HG03196 (cell line): ENCODE results near the gene KCNN3.
A peak's percentile ranks its signal among the peaks of the same experiment; 100 is the strongest.

Experiments
- ATAC-seq: cut with Tn5 transposase; IDR thresholded peaks from one replicate; pipeline ENCODE4 v1.9.1; 2021; ENCODE audit not compliant: unreplicated experiment

Gene KCNN3

GRCh38 chr1:154774175-154774855 lies 95.8 kb downstream of the KCNN3 start:
- ATAC-seq, result no peak

GRCh38 chr1:154773551-154773950 lies 96.5 kb downstream of the KCNN3 start:
- no peak for ATAC-seq

GRCh38 chr1:154772606-154773506 lies 97.2 kb downstream of the KCNN3 start:
- no peak for ATAC-seq

- no peak for ATAC-seq
Measured at GRCh38 chr1:154772056-154772455, 98.0 kb downstream of the KCNN3 start.

GRCh38 chr1:154770897-154771594 lies 99.0 kb downstream of the KCNN3 start:
- ATAC-seq, result no peak

- ATAC-seq, result no peak
Measured at GRCh38 chr1:154769193-154769895, 100.7 kb downstream of the KCNN3 start.

GRCh38 chr1:154768456-154769125 lies 101.5 kb downstream of the KCNN3 start:
- ATAC-seq, result no peak

- no peak for ATAC-seq
Measured at GRCh38 chr1:154767315-154768240, 102.5 kb downstream of the KCNN3 start.

GRCh38 chr1:154765970-154766369 lies 104.1 kb downstream of the KCNN3 start:
- no peak for ATAC-seq

GRCh38 chr1:154764773-154765172 lies 105.3 kb downstream of the KCNN3 start:
- ATAC-seq, result no peak

GRCh38 chr1:154764181-154764580 lies 105.9 kb downstream of the KCNN3 start:
- ATAC-seq, result no peak

GRCh38 chr1:154760469-154760933 lies 109.6 kb downstream of the KCNN3 start:
- ATAC-seq, result peak; percentile 64

- no peak for ATAC-seq
Measured at GRCh38 chr1:154759793-154760192, 110.3 kb downstream of the KCNN3 start.

- ATAC-seq, result no peak
Measured at GRCh38 chr1:154759196-154759595, 110.9 kb downstream of the KCNN3 start.

- ATAC-seq, result no peak
Measured at GRCh38 chr1:154758346-154758745, 111.7 kb downstream of the KCNN3 start.

- no peak for ATAC-seq
Measured at GRCh38 chr1:154756793-154757548, 113.1 kb downstream of the KCNN3 start.

GRCh38 chr1:154755858-154756730 lies 114.0 kb downstream of the KCNN3 start:
- ATAC-seq, result no peak

- ATAC-seq, result no peak
Measured at GRCh38 chr1:154753426-154753825, 116.7 kb downstream of the KCNN3 start.
